IMR-90 (cell line): ENCODE results near the gene TOGARAM2. TPM values are rescaled to one million over a fixed set of nuclear protein-coding genes. Genes with fewer than 3 reads are reported as not detected.

Experiments used
- ATAC-seq: fragments of 200-7000 bp; cut with Tn5 transposase; 2 replicates; pipeline ENCODE4 v1.9.1; 2020; ENCODE audit warnings: low read depth, mild to moderate bottlenecking, moderate library complexity
- BruUV-seq: library from RNA; stranded (reverse); fragments of 400-500 nt; replicated peaks from 2 replicates; lab custom pipeline; 2021; lab: Mats Ljungman, UMichigan
- CTCF ChIA-PET: fragments of 300-600 bp; formaldehyde crosslinking; extraction: SDS; loops from one replicate; lab custom pipeline; 2021; ENCODE audit warnings: antibody characterized with exemption; lab: Yijun Ruan, JAX
- POLR2A ChIA-PET: fragments of 300-600 bp; sonication (Branson Sonifier 250); formaldehyde crosslinking; loops from one replicate; lab custom pipeline; 2022; ENCODE audit warnings: antibody characterized with exemption; ENCODE audit not compliant: unreplicated experiment; lab: Charles Lee
- DNase-seq: peaks from one replicate; pipeline ENCODE4 v3.0.0; 2013
- H2AFZ ChIP-seq: replicated peaks from 2 replicates; pipeline ENCODE3; 2013; ENCODE audit warnings: low read length, mild to moderate bottlenecking; ENCODE audit not compliant: poor library complexity
- H2AK5ac ChIP-seq: 2 replicates; pipeline ENCODE4 v1.6.1; 2013; ENCODE audit warnings: low read depth, low read length, inconsistent platforms
- H2AK9ac ChIP-seq: replicated peaks from 2 replicates; pipeline ENCODE3; 2013; ENCODE audit warnings: mild to moderate bottlenecking, low read depth, low read length, moderate library complexity; ENCODE audit not compliant: poor library complexity
- H2BK120ac ChIP-seq: 2 replicates; pipeline ENCODE4 v1.6.1; 2013; ENCODE audit warnings: low read depth, low read length, inconsistent platforms
- H2BK15ac ChIP-seq: 3 replicates; pipeline ENCODE4 v1.6.1; 2013; ENCODE audit warnings: low read depth, low read length, inconsistent platforms
- H2BK20ac ChIP-seq: 2 replicates; pipeline ENCODE4 v1.6.1; 2013; ENCODE audit warnings: low read depth, mild to moderate bottlenecking, inconsistent platforms, low read length, moderate library complexity
- H2BK5ac ChIP-seq: 2 replicates; pipeline ENCODE4 v1.6.1; 2013; ENCODE audit warnings: mild to moderate bottlenecking, low read depth, low read length, inconsistent platforms; ENCODE audit not compliant: poor library complexity, severe bottlenecking
- H3K14ac ChIP-seq: replicated peaks from 2 replicates; pipeline ENCODE4 v1.6.1; 2013; ENCODE audit warnings: low read depth, low read length, inconsistent platforms
- H3K18ac ChIP-seq: 2 replicates; pipeline ENCODE4 v1.6.1; 2013; ENCODE audit warnings: low read depth, low read length, control low read depth
- H3K23ac ChIP-seq: 2 replicates; pipeline ENCODE4 v1.6.1; 2013; ENCODE audit warnings: low read depth, low read length, inconsistent platforms
- H3K27ac ChIP-seq: 2 replicates; pipeline ENCODE4 v1.5.1; 2013; ENCODE audit warnings: mild to moderate bottlenecking, control low read depth, low read length; ENCODE audit not compliant: insufficient read depth
- H3K27me3 ChIP-seq: 2 replicates; pipeline ENCODE4 v1.6.1; 2013; ENCODE audit warnings: low read length; ENCODE audit not compliant: control insufficient read depth, insufficient read depth
- H3K36me3 ChIP-seq: 2 replicates; pipeline ENCODE4 v1.6.1; 2013; ENCODE audit warnings: low read length, mixed read lengths; ENCODE audit not compliant: control insufficient read depth, insufficient read depth
- H3K4ac ChIP-seq: 2 replicates; pipeline ENCODE4 v1.6.1; 2013; ENCODE audit warnings: low read depth, low read length, inconsistent platforms
- H3K4me1 ChIP-seq: 2 replicates; pipeline ENCODE4 v1.6.1; 2013; ENCODE audit warnings: low read length, mixed read lengths; ENCODE audit not compliant: control insufficient read depth, insufficient read depth
- H3K4me2 ChIP-seq: 2 replicates; pipeline ENCODE4 v1.6.1; 2013; ENCODE audit warnings: low read depth, mild to moderate bottlenecking, control low read depth, low read length, moderate library complexity
- H3K4me3 ChIP-seq: 2 replicates; pipeline ENCODE4 v1.5.1; 2013; ENCODE audit warnings: low read depth, mild to moderate bottlenecking, control low read depth, low read length, moderate library complexity; ENCODE audit not compliant: insufficient read depth
- H3K56ac ChIP-seq: 2 replicates; pipeline ENCODE4 v1.6.1; 2013; ENCODE audit warnings: low read length, inconsistent platforms; ENCODE audit not compliant: insufficient read depth; ENCODE audit errors: extremely low read depth
- H3K79me1 ChIP-seq, 2 experiments: 2 replicates each; pipeline ENCODE4 v1.6.1; 2013; ENCODE audit warnings: low read length in 2 of 2, inconsistent platforms in 1 of 2, low read depth in 1 of 2
- H3K9ac ChIP-seq: 2 replicates; pipeline ENCODE4 v1.6.1; 2013; ENCODE audit warnings: low read depth, low read length, control low read depth
- H3K9me1 ChIP-seq: 2 replicates; pipeline ENCODE4 v1.6.1; 2013; ENCODE audit warnings: low read length, inconsistent platforms; ENCODE audit not compliant: insufficient read depth
- H3K9me3 ChIP-seq: 2 replicates; pipeline ENCODE4 v1.6.1; 2013; ENCODE audit warnings: low read length; ENCODE audit not compliant: control insufficient read depth, insufficient read depth
- H4K20me1 ChIP-seq: 2 replicates; pipeline ENCODE4 v1.6.1; 2013; ENCODE audit warnings: low read length, inconsistent platforms; ENCODE audit not compliant: insufficient read depth
- H4K5ac ChIP-seq: 2 replicates; pipeline ENCODE4 v1.6.1; 2013; ENCODE audit warnings: mild to moderate bottlenecking, low read depth, low read length, control low read depth
- H4K8ac ChIP-seq, 2 experiments: 2 replicates each; pipeline ENCODE4 v1.6.1; 2013; ENCODE audit warnings: low read depth in 2 of 2, low read length in 2 of 2, control low read depth in 1 of 2, inconsistent platforms in 1 of 2
- H4K91ac ChIP-seq: 2 replicates; pipeline ENCODE4 v1.6.1; 2013; ENCODE audit warnings: low read depth, low read length, inconsistent platforms; ENCODE audit not compliant: insufficient read depth
- BHLHE40 ChIP-seq: fragments of 150-350 bp; IDR thresholded peaks from 2 replicates; pipeline ENCODE4 v1.6.1; 2016; ENCODE audit warnings: mild to moderate bottlenecking, low read depth, low read length
- CEBPB ChIP-seq: IDR thresholded peaks from 2 replicates; pipeline ENCODE4 v1.6.1; 2012; ENCODE audit warnings: low read depth, low read length, improper control_type of control experiment
- CHD1 ChIP-seq: IDR thresholded peaks from 2 replicates; pipeline ENCODE4 v1.6.1; 2012; ENCODE audit warnings: low read depth, low read length, improper control_type of control experiment
- ELK1 ChIP-seq: fragments of 150-350 bp; IDR thresholded peaks from 2 replicates; pipeline ENCODE4 v1.6.1; 2016; ENCODE audit warnings: low read depth, mild to moderate bottlenecking, low read length, moderate library complexity, borderline replicate concordance
- FOS ChIP-seq: fragments of 150-350 bp; IDR thresholded peaks from 2 replicates; pipeline ENCODE4 v1.6.1; 2016; ENCODE audit warnings: low read depth, low read length
- NFE2L2 ChIP-seq: fragments of 150-350 bp; IDR thresholded peaks from 2 replicates; pipeline ENCODE4 v1.6.1; 2016; ENCODE audit warnings: low read depth, mild to moderate bottlenecking, low read length
- POLR2A ChIP-seq: IDR thresholded peaks from 2 replicates; pipeline ENCODE4 v1.6.1; 2012; ENCODE audit warnings: mild to moderate bottlenecking, low read depth, low read length
- dilution Hi-C: fragments of 300-500 bp; cut with HindIII; formaldehyde crosslinking; loops from one replicate; pipeline ENCODE4 v1.14.3; 2018; ENCODE audit warnings: low sequenced_read_pairs; ENCODE audit not compliant: unreplicated experiment
- in situ Hi-C: fragments of 300-500 bp; cut with MboI; formaldehyde crosslinking; loops from 3 replicates; pipeline ENCODE4 v1.14.3; 2019; ENCODE audit warnings: low sequenced_read_pairs, inconsistent platforms, mixed read lengths
- intact Hi-C: fragments of 100-400 bp; cut with micrococcal nuclease; formaldehyde crosslinking; loops from 2 replicates; pipeline ENCODE4 v1.10.0; 2022
- polyA plus RNA-seq, 3 experiments: library from polyadenylated mRNA; depleted of rRNA; stranded (reverse); fragments of >200 nt; gene quantifications; 2 replicates each; pipeline ENCODE4 v1.2.3, GENCODE V29; 2012; ENCODE audit warnings: low replicate concordance in 1 of 3
- total RNA-seq: library from RNA; depleted of rRNA; stranded (reverse); fragments of >200 nt; gene quantifications from 2 replicates; pipeline ENCODE4 v1.2.3, GENCODE V29; 2012

Gene TOGARAM2
- total and polyA plus RNA-seq, 2 of the 4 experiments (the other 2 are of a cell fraction): under 0.01 to 0.38 TPM

DNA sequence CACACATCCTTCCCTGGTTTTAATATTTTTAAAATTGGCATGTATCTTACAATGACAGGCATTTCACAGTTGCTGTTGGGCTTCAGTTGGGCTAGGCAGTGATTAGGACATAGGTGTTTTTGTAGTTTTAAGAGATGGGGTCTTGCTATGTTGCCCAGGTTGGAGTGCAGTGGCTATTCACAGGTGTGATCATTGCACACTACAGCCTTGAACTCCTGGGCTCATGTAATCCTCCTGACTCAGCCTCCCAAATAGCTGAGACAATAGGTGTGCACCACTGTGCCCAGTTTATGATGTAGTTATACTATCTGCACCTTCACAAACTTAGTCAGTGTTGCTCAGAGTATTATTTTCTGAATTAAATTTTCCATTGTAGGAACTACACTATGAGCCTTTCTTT, 49.9 kb downstream of the TOGARAM2 start:
- in situ Hi-C loops: no loop called here
- no peaks in the 10 kb centered on the region for H3K36me3 ChIP-seq
- POLR2A ChIA-PET: no interaction called here
- no peak overlapping the region for H2BK120ac ChIP-seq
- no peaks in the 10 kb centered on the region for H4K20me1 ChIP-seq
- H3K18ac ChIP-seq: no peak overlapping the region
- TF ChIP-seq FOS (no peak), POLR2A (no peak), NFE2L2 (no peak), CEBPB (no peak), ELK1 (no peak), BHLHE40 (no peak), CHD1 (no peak)
- H2BK20ac ChIP-seq: no peak overlapping the region
- no peak overlapping the region for H2AK9ac ChIP-seq
- DNase-seq: no peak
- H3K79me1 ChIP-seq: no peaks in the 10 kb centered on the region
- no peak overlapping the region for H4K5ac ChIP-seq
- peaks cover 5% of the 10 kb centered on the region; the same call in 1 of the 2 replicates for H3K27me3 ChIP-seq
- H3K9ac ChIP-seq: no peak overlapping the region
- no peak overlapping the region for H3K4me3 ChIP-seq
- H3K14ac ChIP-seq: no peak overlapping the region
- H3K9me3 ChIP-seq: no peaks in the 10 kb centered on the region
- H4K91ac ChIP-seq: no peak overlapping the region
- H3K4me2 ChIP-seq: no peak overlapping the region
- H4K8ac ChIP-seq: no peak overlapping the region
- CTCF ChIA-PET: no interaction called here
- no peak overlapping the region for H3K56ac ChIP-seq
- intact Hi-C loops: no loop called here
- H2AFZ ChIP-seq: no peak overlapping the region
- dilution Hi-C loops: no loop called here
- H2AK5ac ChIP-seq: no peak overlapping the region
- no peak for ATAC-seq
- no peak overlapping the region for H3K23ac ChIP-seq
- no peak overlapping the region for H3K27ac ChIP-seq
- H3K4me1 ChIP-seq: peaks cover 6% of the 10 kb centered on the region
- BruUV-seq: no TSS peak
- H3K4ac ChIP-seq: no peak overlapping the region
- H3K9me1 ChIP-seq: peaks cover 14% of the 10 kb centered on the region
- H2BK15ac ChIP-seq: no peak overlapping the region
- H2BK5ac ChIP-seq: no peak overlapping the region
